GM12874 (cell line): ENCODE data around the gene RNF212.

ENCODE experiments used
- TF ChIP-seq, protein P1 (sequence below): IDR thresholded peaks from 2 replicates; pipeline ENCODE4 v1.5.1; 2011; ENCODE audit warnings: low read depth, mild to moderate bottlenecking, control low read depth, low read length, moderate library complexity; ENCODE audit not compliant: insufficient read depth

The RNF212 gene

DNA sequence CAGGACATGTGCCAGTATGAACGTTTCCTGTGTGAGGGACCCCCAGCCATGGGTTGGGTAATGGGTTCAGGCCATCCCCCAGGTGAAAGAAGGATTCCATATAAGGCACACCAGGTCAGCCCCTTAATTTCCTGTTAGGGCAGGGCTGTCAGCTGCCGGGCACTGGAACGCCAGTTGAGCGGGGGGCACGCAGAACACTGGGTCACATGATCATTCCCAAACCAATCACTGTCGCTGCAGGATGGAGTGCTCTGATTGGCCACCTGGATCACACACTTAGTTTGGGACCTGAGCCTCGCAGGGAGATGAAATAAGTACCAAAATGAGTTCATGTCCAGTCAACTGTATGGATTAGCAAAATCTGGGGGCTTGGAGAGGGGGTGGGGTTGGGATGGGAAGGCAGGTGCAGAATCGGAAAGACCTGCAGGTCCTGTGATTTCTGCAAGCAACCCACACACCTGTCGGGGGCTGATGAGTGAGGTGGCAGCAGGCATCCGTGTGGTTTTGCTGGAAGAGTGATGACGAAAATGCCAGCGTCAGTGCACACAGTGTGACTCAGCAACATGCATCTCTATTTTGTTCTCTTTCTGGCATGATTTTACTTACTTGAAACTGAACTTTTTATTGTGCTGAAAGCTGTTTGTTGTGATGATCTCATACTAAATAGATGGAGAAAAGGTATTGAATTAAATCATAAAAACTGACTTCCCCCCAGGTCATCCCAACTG lies 32.2 kb downstream of the RNF212 start:
- TF ChIP-seq, protein P1, sequence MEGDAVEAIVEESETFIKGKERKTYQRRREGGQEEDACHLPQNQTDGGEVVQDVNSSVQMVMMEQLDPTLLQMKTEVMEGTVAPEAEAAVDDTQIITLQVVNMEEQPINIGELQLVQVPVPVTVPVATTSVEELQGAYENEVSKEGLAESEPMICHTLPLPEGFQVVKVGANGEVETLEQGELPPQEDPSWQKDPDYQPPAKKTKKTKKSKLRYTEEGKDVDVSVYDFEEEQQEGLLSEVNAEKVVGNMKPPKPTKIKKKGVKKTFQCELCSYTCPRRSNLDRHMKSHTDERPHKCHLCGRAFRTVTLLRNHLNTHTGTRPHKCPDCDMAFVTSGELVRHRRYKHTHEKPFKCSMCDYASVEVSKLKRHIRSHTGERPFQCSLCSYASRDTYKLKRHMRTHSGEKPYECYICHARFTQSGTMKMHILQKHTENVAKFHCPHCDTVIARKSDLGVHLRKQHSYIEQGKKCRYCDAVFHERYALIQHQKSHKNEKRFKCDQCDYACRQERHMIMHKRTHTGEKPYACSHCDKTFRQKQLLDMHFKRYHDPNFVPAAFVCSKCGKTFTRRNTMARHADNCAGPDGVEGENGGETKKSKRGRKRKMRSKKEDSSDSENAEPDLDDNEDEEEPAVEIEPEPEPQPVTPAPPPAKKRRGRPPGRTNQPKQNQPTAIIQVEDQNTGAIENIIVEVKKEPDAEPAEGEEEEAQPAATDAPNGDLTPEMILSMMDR = no peak

DNA sequence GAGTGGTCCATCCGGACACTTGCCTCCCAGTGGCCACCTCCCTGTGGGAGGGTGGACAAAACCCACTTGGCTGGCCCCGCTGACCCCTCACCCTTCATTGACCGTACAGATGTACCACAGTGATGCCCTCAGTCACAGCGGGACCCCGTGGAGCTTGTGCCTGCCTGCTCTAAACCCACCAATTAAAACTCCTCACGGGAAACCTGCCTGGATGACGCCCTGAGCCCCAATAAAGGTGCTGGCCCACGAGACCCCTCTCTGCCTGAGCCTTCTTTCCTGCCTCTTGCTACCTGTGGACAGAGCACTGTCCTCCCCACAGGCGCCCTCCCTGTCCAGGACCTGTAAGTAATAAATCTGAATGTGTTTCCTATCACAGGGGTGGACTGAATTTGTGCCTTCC lies 32.9 kb downstream of the RNF212 start:
- TF ChIP-seq, protein P1 = no peak

DNA sequence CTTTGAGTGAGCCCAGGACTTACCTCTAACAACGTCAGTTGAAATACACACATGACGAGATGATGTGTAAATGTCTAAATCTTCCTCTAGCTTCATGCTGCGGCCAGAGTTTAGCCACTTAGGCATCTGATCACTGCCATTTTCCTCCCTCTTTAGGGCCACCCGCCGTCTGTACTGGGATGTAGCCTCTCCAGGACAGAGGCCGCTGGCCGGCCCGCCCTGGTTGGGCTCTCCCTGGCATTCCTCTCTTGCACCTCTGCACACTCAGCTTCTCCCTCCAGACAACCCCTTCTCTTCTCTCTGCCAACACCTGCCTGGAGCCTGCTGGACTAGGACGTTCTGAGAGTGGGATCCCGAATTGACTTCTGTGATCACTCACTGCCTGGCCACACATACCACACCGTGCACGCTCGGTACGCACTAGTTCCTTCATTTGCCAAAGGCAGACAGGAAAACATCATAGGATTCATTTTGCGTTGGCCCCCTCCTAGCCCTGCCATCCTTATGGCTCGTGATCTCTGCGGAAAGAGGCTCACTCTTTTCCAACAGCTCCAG lies 33.6 kb downstream of the RNF212 start:
- TF ChIP-seq, protein P1 = no peak

DNA sequence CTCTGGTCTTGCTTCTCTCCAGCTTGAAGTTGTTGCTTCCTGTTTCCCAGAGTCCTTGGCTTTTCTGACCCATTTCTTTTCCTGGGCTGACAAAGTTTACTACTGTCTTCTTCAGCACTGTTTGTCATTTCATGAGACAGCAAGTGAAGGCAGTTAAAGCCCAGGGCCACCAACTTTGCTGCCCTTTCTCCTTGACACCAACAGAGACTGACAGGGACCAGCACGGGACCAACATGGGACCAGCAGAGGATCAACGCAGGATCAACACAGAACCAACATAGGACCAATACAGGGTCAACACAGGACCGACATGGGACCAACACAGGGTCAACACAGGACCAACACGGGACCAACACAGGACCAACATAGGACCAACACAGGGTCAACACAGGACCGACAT lies 34.9 kb downstream of the RNF212 start:
- TF ChIP-seq, protein P1 = no peak

DNA sequence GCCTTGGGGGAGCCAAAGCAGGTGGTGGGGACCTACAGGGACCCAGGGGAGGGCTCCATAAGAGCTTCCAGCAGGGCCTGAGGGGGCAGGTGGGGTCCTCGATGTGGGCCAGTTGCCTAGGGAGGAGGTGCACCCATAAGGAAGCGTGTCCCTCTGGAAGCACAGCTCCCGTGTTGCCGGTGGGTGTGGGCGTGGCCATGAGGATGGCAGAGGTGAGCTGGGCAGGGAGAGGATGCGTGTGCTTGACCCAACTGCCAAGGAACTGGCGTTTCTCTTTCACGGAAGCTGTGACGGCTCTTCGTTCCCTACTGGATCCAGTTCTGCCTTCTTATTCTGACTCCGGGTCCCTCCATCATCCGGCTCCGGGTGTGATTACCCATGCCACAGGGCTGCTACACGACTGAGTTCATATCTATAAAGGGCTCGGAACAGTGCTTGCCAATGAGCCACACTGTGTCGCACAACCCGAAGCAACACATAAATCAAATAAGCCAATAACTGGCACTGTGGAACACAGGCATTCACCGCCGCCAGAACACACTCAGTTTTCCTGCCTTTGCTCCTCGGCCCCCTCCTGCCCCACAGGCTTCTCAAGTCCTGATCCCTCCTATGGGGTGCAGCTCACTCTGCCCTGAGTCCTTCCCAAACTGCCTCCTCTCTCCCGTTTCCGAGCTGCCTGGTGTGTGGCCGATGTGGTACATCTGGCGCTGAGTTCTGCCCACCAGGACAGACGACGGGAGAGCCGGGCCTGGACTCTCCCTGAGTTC lies 35.5 kb downstream of the RNF212 start:
- TF ChIP-seq, protein P1 = no peak

DNA sequence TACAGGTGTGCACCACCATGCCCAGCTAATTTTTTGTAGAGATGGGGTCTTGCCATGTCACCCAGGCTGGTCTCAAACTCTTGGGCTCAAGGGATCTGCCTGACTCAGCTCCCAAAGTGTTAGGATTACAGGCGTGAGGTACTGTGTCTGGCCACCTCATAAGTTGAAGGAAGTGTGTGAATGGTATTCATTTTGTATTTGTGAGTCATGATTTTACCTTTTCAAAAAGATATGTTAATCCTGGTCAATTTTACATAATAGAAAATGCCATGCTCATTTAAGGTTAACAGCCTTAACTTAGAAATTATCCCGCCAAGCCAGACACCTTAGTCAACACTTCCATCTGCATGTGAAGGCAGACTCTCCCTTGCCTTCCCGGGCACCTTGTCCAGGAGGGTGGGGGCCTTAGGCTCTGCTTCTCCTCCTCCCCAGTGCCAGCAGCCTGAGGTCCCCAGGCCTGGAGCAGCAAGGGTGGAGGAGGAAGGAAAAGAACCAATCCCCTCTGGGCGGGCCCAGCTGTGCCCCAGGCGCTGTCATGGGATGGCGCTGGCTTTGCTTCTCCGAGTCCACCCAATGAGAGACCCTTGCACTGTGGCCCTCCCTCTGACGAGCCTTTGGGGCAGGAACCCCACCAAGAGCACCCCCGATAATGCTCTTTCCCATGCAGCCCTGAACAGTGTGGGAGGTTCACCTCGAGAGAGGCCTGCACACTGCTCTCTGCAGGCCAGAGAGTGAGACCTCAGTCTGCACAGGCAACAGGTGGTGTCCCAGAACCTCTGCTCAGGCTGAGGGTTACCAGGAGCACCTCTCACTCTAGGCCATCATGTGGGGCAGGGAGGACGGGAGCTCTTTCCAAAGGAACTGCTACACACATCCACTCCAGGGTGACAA lies 37.3 kb downstream of the RNF212 start:
- TF ChIP-seq, protein P1 = no peak

DNA sequence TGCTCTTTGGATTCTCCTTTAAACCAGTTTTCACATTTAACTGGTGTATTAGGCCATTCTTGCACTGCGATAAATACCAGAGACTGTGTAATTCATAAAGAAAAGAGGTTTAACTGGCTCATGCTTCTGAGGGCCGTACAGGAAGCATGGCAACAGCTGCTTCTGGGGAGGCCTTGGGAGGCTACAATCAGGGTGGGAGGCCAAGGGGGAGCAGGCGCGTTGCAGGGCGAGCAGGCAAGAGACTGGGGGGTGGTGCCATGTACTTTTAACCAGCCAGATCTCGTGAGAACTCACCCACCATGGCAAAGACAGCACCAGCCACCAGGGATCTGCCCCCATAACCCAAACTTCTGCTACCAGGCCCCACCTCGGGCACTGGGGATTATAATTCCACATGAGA lies 38.1 kb downstream of the RNF212 start:
- TF ChIP-seq, protein P1 = no peak
